ENCODE results near the gene ABCC5.

Gene ABCC5

DNA sequence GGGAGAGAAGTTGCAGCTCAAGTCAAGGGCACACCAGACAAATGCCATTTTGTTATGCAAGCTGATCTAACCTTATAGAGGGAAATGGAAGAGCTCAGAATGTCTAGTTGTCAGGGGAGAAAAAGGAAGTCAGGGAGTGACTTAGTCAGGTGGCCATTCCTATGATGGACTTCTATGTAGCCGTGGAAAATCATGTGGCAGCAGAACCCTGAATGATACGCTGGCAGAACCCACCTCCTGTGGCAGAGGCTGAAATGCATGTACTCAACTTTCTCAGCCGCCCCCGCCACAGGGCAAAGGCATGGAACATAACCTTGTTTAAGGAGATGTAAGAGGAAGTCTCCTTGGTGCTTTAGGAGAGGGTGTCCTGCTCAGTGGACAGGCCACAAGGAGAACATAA is 95.3 kb downstream of the ABCC5 start:
- Histone ChIP-seq H3F3A (ENCODE audit: low read depth) (no peaks in the 10 kb centered on the region), H3K79me2 (ENCODE audit: insufficient read depth, low read length) (no peaks in the 10 kb centered on the region), H3K4me3 (ENCODE audit: low read length, poor library complexity, severe bottlenecking) (no peak overlapping the region), H2AFZ (ENCODE audit: low read length) (no peak overlapping the region), H3K36me3 (ENCODE audit: insufficient read depth, low read length) (peaks cover 10% of the 10 kb centered on the region; the same call in 1 of the 2 replicates), H3K9ac (ENCODE audit: low read depth, low read length, poor library complexity, severe bottlenecking) (no peak overlapping the region), H3K4me2 (ENCODE audit: low read depth, low read length, poor library complexity, severe bottlenecking) (no peak overlapping the region), H4K20me1 (ENCODE audit: insufficient read depth, low read length, poor library complexity, severe bottlenecking) (no peaks in the 10 kb centered on the region), H3K9me3 (ENCODE audit: insufficient read depth, low read depth, low read length) (no peaks in the 10 kb centered on the region), H3K27me3 (ENCODE audit: insufficient read depth, low read length, poor library complexity, severe bottlenecking) (no peaks in the 10 kb centered on the region), H3K9me2 (replicated peaks; ENCODE audit: low read depth, low read length) (no peaks in the 10 kb centered on the region), H3K4me1 (ENCODE audit: insufficient read depth, low read length, poor library complexity, severe bottlenecking) (no peaks in the 10 kb centered on the region)
- TF ChIP-seq CTCF (conservative IDR thresholded peaks at IDR 0.05; ENCODE audit: low read length) (no peak), EZH2phosphoT487 (IDR thresholded peaks at IDR 0.05; ENCODE audit: borderline replicate concordance) (no peak)

DNA sequence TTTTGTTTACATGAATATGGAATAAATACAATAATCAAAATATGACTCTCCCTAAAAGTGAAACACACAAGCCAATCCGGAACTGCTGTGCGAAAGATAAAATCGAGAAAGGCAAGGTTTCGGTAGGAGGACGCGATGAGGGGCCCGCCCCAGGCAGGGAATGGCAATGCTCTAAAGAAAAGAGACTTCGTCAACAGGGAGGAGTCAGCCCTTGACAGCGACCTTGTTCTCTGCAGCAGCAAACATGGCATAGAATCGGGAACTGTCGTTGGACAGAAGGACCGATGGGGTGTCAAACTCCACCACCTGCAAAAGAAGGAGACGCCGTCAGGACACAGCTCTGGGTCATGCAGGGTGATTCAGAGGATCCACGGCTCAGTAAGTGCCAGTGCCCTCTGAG is 96.6 kb downstream of the ABCC5 start:
- Histone ChIP-seq H3K36me3 (ENCODE audit: insufficient read depth, low read length) (peaks cover 10% of the 10 kb centered on the region; the same call in 1 of the 2 replicates), H3K79me2 (ENCODE audit: insufficient read depth, low read length) (no peaks in the 10 kb centered on the region), H3K9me2 (replicated peaks; ENCODE audit: low read depth, low read length) (no peaks in the 10 kb centered on the region), H3K27me3 (ENCODE audit: insufficient read depth, low read length, poor library complexity, severe bottlenecking) (no peaks in the 10 kb centered on the region), H4K20me1 (ENCODE audit: insufficient read depth, low read length, poor library complexity, severe bottlenecking) (no peaks in the 10 kb centered on the region), H3K4me3 (ENCODE audit: low read length, poor library complexity, severe bottlenecking) (no peak overlapping the region), H3F3A (ENCODE audit: low read depth) (no peaks in the 10 kb centered on the region), H3K4me1 (ENCODE audit: insufficient read depth, low read length, poor library complexity, severe bottlenecking) (no peaks in the 10 kb centered on the region), H3K4me2 (ENCODE audit: low read depth, low read length, poor library complexity, severe bottlenecking) (no peak overlapping the region), H3K9me3 (ENCODE audit: insufficient read depth, low read depth, low read length) (no peaks in the 10 kb centered on the region), H2AFZ (ENCODE audit: low read length) (no peak overlapping the region), H3K9ac (ENCODE audit: low read depth, low read length, poor library complexity, severe bottlenecking) (no peak overlapping the region)
- TF ChIP-seq EZH2phosphoT487 (IDR thresholded peaks at IDR 0.05; ENCODE audit: borderline replicate concordance) (no peak), CTCF (conservative IDR thresholded peaks at IDR 0.05; ENCODE audit: low read length) (no peak)

DNA sequence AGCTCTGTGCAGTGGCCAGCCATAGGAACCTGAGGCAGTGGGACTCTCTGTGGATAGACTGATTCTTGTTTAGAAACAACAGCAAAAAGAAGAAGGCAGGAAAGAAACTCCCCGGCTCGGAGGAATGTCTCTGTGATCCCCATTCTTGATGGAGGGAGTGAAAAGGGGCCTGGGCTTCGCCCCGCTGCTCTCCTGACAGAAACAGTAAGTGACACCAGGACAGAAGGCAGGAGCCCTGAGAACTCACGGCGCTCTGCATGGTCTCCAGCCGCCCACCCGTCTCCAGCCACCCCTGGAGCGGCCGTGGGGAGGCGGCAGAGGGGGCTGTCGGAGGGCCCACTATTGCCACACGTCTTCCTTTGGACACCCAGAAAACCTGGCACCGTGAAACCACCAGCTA is 97.3 kb downstream of the ABCC5 start:
- no peaks in the 10 kb centered on the region for H3K9me2 ChIP-seq (replicated peaks; ENCODE audit: low read depth, low read length)
- no peaks in the 10 kb centered on the region for H3K4me1 ChIP-seq (ENCODE audit: insufficient read depth, low read length, poor library complexity, severe bottlenecking)
- peaks cover 9% of the 10 kb centered on the region; the same call in 1 of the 2 replicates for H3K36me3 ChIP-seq (ENCODE audit: insufficient read depth, low read length)
- H4K20me1 ChIP-seq (ENCODE audit: insufficient read depth, low read length, poor library complexity, severe bottlenecking): no peaks in the 10 kb centered on the region
- no peak overlapping the region for H3K4me3 ChIP-seq (ENCODE audit: low read length, poor library complexity, severe bottlenecking)
- no peaks in the 10 kb centered on the region for H3F3A ChIP-seq (ENCODE audit: low read depth)
- no peak overlapping the region for H3K9ac ChIP-seq (ENCODE audit: low read depth, low read length, poor library complexity, severe bottlenecking)
- H3K9me3 ChIP-seq (ENCODE audit: insufficient read depth, low read depth, low read length): no peaks in the 10 kb centered on the region
- no peak overlapping the region for H2AFZ ChIP-seq (ENCODE audit: low read length)
- TF ChIP-seq EZH2phosphoT487 (IDR thresholded peaks at IDR 0.05; ENCODE audit: borderline replicate concordance) (no peak), CTCF (conservative IDR thresholded peaks at IDR 0.05; ENCODE audit: low read length) (no peak)
- no peaks in the 10 kb centered on the region for H3K27me3 ChIP-seq (ENCODE audit: insufficient read depth, low read length, poor library complexity, severe bottlenecking)
- H3K4me2 ChIP-seq (ENCODE audit: low read depth, low read length, poor library complexity, severe bottlenecking): no peak overlapping the region
- H3K79me2 ChIP-seq (ENCODE audit: insufficient read depth, low read length): no peaks in the 10 kb centered on the region

Data from Loucy (cell line).